ENCODE measurements around the gene IFT22. TPM values are rescaled to one million over a fixed set of nuclear protein-coding genes. Genes with fewer than 3 reads are reported as not detected.
"Not testable (repeated sequence)": the region's sequence is repeated elsewhere in the genome, so short reads cannot be mapped to it uniquely, and the experiment has no call there.

The IFT22 gene
- polyA plus RNA-seq (2013, experiment 1 of 2; ENCODE audit: insufficient read length): 27.6 TPM
- 27.2 TPM for polyA plus RNA-seq (2013, experiment 2 of 2; ENCODE audit: insufficient read length)

- peak; percentile 92 for DNase-seq
These were observed at the start of gene IFT22 for GRCh38 chr7:101321491-101322401. TSS of gene IFT22 (minus strand) at chr7:101321812. CDS start at chr7:101321709, 103 bp downstream.

- DNase-seq: no peak
These were observed 49.2 kb upstream of the IFT22 start for GRCh38 chr7:101370836-101371235.

GRCh38 chr7:101368422-101369165 is 47.0 kb upstream of the IFT22 start:
- no peak for DNase-seq

- no peak for DNase-seq
These were observed 46.1 kb upstream of the IFT22 start for GRCh38 chr7:101367676-101368075.

GRCh38 chr7:101365956-101366355 is 44.3 kb upstream of the IFT22 start:
- no peak for DNase-seq

GRCh38 chr7:101363734-101364374 is 42.2 kb upstream of the IFT22 start:
- DNase-seq: peak; percentile 56

- DNase-seq: no peak
These were observed 41.7 kb upstream of the IFT22 start for GRCh38 chr7:101363196-101363733.

GRCh38 chr7:101362334-101363195 is 41.0 kb upstream of the IFT22 start, which contains the start of gene COL26A1:
TSS of gene COL26A1 (plus strand) at chr7:101362875. CDS start at chr7:101363033, 158 bp downstream.
- no peak for DNase-seq

GRCh38 chr7:101357433-101357832 is 35.8 kb upstream of the IFT22 start:
- no peak for DNase-seq

GRCh38 chr7:101352920-101353308 is 31.3 kb upstream of the IFT22 start:
- no peak for DNase-seq

- DNase-seq: not testable (repeated sequence)
These were observed 27.7 kb upstream of the IFT22 start for GRCh38 chr7:101349300-101349699.

- not testable (repeated sequence) for DNase-seq
These were observed 26.9 kb upstream of the IFT22 start for GRCh38 chr7:101348456-101349067.

- DNase-seq: no peak
These were observed 25.9 kb upstream of the IFT22 start for GRCh38 chr7:101347477-101347876.

GRCh38 chr7:101342892-101343291 is 21.3 kb upstream of the IFT22 start:
- DNase-seq: no peak

GRCh38 chr7:101340379-101340778 is 18.8 kb upstream of the IFT22 start:
- DNase-seq: no peak

- DNase-seq: no peak
These were observed 12.3 kb upstream of the IFT22 start for GRCh38 chr7:101333912-101334311.

GRCh38 chr7:101332026-101332425 is 10.4 kb upstream of the IFT22 start:
- DNase-seq: no peak

GRCh38 chr7:101330011-101330484 is 8.4 kb upstream of the IFT22 start:
- DNase-seq: no peak

GRCh38 chr7:101328159-101328558 is 6.5 kb upstream of the IFT22 start:
- no peak for DNase-seq

GRCh38 chr7:101319401-101319800 is 2.2 kb downstream of the IFT22 start:
- no peak for DNase-seq

GRCh38 chr7:101315336-101315735 is 6.3 kb downstream of the IFT22 start:
- DNase-seq: peak; percentile 27
